ENCODE measurements around the gene IGFN1. TPM values are rescaled to one million over a fixed set of nuclear protein-coding genes. Genes with fewer than 3 reads are reported as not detected.

The IGFN1 gene
- polyA plus RNA-seq, 1 of the 3 experiments (the other 2 are of a cell fraction), result 0.18 TPM

DNA sequence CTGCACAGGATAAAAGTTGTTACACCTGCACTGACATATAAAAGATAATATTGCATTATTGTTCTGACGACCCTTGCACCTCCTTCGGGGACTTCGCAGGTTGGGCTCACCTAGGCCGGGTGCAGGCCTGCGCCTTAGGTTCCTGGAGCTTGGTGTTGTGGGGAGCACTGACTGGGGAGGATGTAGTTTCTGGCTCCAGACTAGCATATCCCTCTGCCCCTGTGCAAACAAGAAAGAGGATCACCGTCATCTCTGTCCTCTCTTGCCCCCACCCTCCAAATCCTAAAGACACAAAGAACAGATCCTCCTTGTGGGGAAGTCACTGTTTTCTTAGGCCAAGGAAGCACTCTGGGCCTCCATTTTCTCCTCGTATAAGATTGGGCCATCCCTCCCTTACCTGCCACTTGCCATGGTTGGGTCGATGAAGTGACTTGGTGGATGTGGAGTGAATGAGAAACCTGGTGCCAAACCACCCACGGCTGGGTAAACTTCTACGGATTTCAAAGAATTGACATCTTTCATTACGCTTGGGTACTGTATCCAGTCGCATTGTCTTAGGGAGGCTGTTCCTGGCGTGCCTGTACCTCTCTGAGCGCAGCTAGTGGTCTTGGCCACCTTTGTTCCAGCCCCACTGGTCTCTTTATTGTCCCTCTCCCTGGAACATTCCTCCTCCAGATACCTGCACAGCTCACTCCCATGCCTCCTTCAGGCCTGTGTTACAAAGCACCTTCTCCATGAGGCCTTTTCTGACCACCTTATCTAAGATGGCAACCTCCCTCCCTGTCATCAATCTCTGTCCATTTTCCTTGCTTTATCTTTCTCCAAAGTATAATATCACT, 58.3 kb downstream of the IGFN1 start:
- Histone ChIP-seq H4K20me1 (ENCODE audit: insufficient read depth) (no peaks in the 10 kb centered on the region), H3K4me2 (no peak overlapping the region), H3K27me3 (ENCODE audit: insufficient read depth) (peaks cover 16% of the 10 kb centered on the region), H3K9me2 (no peaks in the 10 kb centered on the region), H3F3A (replicated peaks; ENCODE audit: insufficient read depth) (no peaks in the 10 kb centered on the region), H3K27ac (ENCODE audit: low read depth in 2 of 2, low read length in 1 of 2) (no peak overlapping the region), H3K36me3 (replicated peaks in 1 of 2; ENCODE audit: control insufficient read depth in 1 of 2, insufficient read depth in 2 of 2, low read length in 1 of 2) (no peaks in the 10 kb centered on the region), H3K9ac (no peak overlapping the region), H3K4me3 (ENCODE audit: low read depth in 2 of 2, low read length in 1 of 2) (no peak overlapping the region), H3K9me3 (no peaks in the 10 kb centered on the region; the same call in 1 of the 2 replicates), H3K4me1 (ENCODE audit: control insufficient read depth in 1 of 2, insufficient read depth in 2 of 2, low read depth in 1 of 2, low read length in 1 of 2) (peaks cover 0 to 8% of the 10 kb centered on the region in 2 experiments; a peak in 1 of 4 replicates), H3K79me2 (ENCODE audit: insufficient read depth) (no peaks in the 10 kb centered on the region), H2AFZ (ENCODE audit: low read depth) (no peak overlapping the region)
- CTCF ChIA-PET, result interaction anchor here (0.7 to 8.7 kb wide), 3 partner anchors 61 to 160 kb away, joined by 3 to 329 read pairs (median 4); no protein-coding TSS in a partner anchor
- TF ChIP-seq FOXM1 (IDR thresholded peaks at IDR 0.05; ENCODE audit: low read depth), result no peak
- TF ChIP-seq, protein P1, sequence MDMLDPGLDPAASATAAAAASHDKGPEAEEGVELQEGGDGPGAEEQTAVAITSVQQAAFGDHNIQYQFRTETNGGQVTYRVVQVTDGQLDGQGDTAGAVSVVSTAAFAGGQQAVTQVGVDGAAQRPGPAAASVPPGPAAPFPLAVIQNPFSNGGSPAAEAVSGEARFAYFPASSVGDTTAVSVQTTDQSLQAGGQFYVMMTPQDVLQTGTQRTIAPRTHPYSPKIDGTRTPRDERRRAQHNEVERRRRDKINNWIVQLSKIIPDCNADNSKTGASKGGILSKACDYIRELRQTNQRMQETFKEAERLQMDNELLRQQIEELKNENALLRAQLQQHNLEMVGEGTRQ (IDR thresholded peaks at IDR 0.05; ENCODE audit: borderline replicate concordance, low read depth, low read length), result no peak
- WGBS (ENCODE audit: low lambda C conversion rate), result 81% methylated on average over 14 of the region's 14 CpGs
- POLR2A ChIA-PET, result no interaction called here
- DNase-seq, result no peak

DNA sequence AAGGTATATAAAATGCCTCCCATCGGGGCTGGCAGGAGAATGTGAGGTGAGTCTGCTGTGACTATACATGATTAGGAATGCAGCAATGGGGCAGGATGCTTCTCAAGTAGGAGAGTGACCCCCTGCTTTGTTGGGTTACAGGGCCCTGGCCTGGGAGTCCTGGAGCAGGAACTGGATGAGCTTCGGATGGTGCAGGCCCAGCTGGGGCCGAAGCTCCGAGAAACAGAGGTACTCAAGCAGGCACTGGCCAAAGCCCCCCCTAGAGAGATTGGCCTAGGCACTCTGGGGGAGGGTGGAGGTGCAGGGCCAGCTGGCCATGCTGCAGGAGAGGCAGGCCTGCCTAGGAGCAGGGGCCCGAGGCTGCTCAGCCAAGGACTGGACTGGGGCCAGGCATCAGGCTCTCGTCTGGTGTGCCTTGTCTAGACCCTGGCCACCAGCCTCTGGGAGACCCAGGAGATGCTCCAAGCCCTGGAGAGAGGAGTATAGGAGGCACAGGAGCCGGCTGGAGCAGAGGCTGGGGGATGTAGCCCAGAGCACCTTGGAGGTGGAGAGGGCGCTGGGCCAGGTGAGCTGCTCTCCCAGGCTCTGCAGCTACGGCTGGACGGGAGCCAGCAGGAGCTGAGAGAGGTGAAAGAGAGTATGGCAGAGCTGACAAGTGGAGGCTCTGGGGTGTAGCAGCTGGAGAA, 59.8 kb downstream of the IGFN1 start:
- Histone ChIP-seq H3K4me1 (ENCODE audit: control insufficient read depth in 1 of 2, insufficient read depth in 2 of 2, low read depth in 1 of 2, low read length in 1 of 2) (peaks cover 0 to 11% of the 10 kb centered on the region in 2 experiments; a peak in 1 of 4 replicates), H3K36me3 (replicated peaks in 1 of 2; ENCODE audit: control insufficient read depth in 1 of 2, insufficient read depth in 2 of 2, low read length in 1 of 2) (no peaks in the 10 kb centered on the region), H3K27ac (ENCODE audit: low read depth in 2 of 2, low read length in 1 of 2) (no peak overlapping the region), H4K20me1 (ENCODE audit: insufficient read depth) (no peaks in the 10 kb centered on the region), H3K4me3 (ENCODE audit: low read depth in 2 of 2, low read length in 1 of 2) (no peak overlapping the region), H3K27me3 (ENCODE audit: insufficient read depth) (peaks cover 6% of the 10 kb centered on the region), H2AFZ (ENCODE audit: low read depth) (no peak overlapping the region), H3K9me2 (no peaks in the 10 kb centered on the region), H3K4me2 (no peak overlapping the region), H3K79me2 (ENCODE audit: insufficient read depth) (no peaks in the 10 kb centered on the region), H3K9ac (no peak overlapping the region), H3F3A (replicated peaks; ENCODE audit: insufficient read depth) (no peaks in the 10 kb centered on the region), H3K9me3 (no peaks in the 10 kb centered on the region)
- TF ChIP-seq RXRA (IDR thresholded peaks at IDR 0.05; ENCODE audit: borderline replicate concordance, low read depth) (no peak), FOXJ3 (CRISPR knock-in tag; IDR thresholded peaks at IDR 0.05) (no peak), SMC3 (IDR thresholded peaks at IDR 0.05; ENCODE audit: low read depth, low read length) (no peak), EZH2phosphoT487 (IDR thresholded peaks at IDR 0.05; ENCODE audit: borderline replicate concordance, low read depth) (no peak), NRF1 (IDR thresholded peaks at IDR 0.05; ENCODE audit: low read depth, low read length) (no peak)
- TF ChIP-seq, protein P2, sequence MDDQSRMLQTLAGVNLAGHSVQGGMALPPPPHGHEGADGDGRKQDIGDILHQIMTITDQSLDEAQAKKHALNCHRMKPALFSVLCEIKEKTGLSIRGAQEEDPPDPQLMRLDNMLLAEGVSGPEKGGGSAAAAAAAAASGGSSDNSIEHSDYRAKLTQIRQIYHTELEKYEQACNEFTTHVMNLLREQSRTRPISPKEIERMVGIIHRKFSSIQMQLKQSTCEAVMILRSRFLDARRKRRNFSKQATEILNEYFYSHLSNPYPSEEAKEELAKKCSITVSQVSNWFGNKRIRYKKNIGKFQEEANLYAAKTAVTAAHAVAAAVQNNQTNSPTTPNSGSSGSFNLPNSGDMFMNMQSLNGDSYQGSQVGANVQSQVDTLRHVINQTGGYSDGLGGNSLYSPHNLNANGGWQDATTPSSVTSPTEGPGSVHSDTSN (IDR thresholded peaks at IDR 0.05), result no peak
- TF ChIP-seq, protein P3, sequence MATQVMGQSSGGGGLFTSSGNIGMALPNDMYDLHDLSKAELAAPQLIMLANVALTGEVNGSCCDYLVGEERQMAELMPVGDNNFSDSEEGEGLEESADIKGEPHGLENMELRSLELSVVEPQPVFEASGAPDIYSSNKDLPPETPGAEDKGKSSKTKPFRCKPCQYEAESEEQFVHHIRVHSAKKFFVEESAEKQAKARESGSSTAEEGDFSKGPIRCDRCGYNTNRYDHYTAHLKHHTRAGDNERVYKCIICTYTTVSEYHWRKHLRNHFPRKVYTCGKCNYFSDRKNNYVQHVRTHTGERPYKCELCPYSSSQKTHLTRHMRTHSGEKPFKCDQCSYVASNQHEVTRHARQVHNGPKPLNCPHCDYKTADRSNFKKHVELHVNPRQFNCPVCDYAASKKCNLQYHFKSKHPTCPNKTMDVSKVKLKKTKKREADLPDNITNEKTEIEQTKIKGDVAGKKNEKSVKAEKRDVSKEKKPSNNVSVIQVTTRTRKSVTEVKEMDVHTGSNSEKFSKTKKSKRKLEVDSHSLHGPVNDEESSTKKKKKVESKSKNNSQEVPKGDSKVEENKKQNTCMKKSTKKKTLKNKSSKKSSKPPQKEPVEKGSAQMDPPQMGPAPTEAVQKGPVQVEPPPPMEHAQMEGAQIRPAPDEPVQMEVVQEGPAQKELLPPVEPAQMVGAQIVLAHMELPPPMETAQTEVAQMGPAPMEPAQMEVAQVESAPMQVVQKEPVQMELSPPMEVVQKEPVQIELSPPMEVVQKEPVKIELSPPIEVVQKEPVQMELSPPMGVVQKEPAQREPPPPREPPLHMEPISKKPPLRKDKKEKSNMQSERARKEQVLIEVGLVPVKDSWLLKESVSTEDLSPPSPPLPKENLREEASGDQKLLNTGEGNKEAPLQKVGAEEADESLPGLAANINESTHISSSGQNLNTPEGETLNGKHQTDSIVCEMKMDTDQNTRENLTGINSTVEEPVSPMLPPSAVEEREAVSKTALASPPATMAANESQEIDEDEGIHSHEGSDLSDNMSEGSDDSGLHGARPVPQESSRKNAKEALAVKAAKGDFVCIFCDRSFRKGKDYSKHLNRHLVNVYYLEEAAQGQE (IDR thresholded peaks at IDR 0.05; ENCODE audit: low read depth, low read length), result no peak
- ChIA-PET CTCF (interaction anchor here (0.9 to 8.7 kb wide), 6 partner anchors 9 to 158 kb away, joined by 3 to 329 read pairs (median 4); no protein-coding TSS in a partner anchor), POLR2A (interaction anchor here (0.7 to 0.9 kb wide), 2 partner anchors 16 to 117 kb away, joined by 3 read pairs; no protein-coding TSS in a partner anchor)
- DNase-seq, result peak; percentile 19
- WGBS (ENCODE audit: low lambda C conversion rate), result 65% methylated on average over 9 of the region's 10 CpGs
